ENCODE results near the gene CENPB.
"Not testable (repeated sequence)": the region's sequence is repeated elsewhere in the genome, so short reads cannot be mapped to it uniquely, and the experiment has no call there.

Gene CENPB

GRCh38 chr20:3786665-3787323 is at the start of gene CENPB:
Gene CENPB (minus strand): TSS chr20:3786740. CDS start chr20:3786483, 257 bp downstream.
- peak; percentile 93 for DNase-seq

GRCh38 chr20:3836132-3836531 is 49.6 kb upstream of the CENPB start:
- DNase-seq, result no peak

- DNase-seq, result not testable (repeated sequence)
Observed at GRCh38 chr20:3829891-3830290, 43.4 kb upstream of the CENPB start.

- DNase-seq, result no peak
Observed at GRCh38 chr20:3828798-3829197, 42.3 kb upstream of the CENPB start.

GRCh38 chr20:3826420-3826819 is 39.9 kb upstream of the CENPB start:
- DNase-seq, result no peak

GRCh38 chr20:3825526-3825925 is 39.0 kb upstream of the CENPB start:
- no peak for DNase-seq

GRCh38 chr20:3823881-3824280 is 37.3 kb upstream of the CENPB start:
- no peak for DNase-seq

- DNase-seq, result no peak
Observed at GRCh38 chr20:3821996-3822395, 35.5 kb upstream of the CENPB start.

GRCh38 chr20:3820901-3821727 is 34.6 kb upstream of the CENPB start:
- no peak for DNase-seq

GRCh38 chr20:3820048-3820900 is 33.7 kb upstream of the CENPB start, which contains the start of gene AP5S1:
Gene AP5S1 (plus strand): TSS chr20:3820547. CDS start chr20:3822118, 1,571 bp downstream.
- DNase-seq, result peak; percentile 96

GRCh38 chr20:3819411-3820047 is 33.0 kb upstream of the CENPB start:
- no peak for DNase-seq

GRCh38 chr20:3818155-3819151 is 31.9 kb upstream of the CENPB start:
- peak; percentile 64 for DNase-seq

- no peak for DNase-seq
Observed at GRCh38 chr20:3815703-3816315, 29.3 kb upstream of the CENPB start.

- no peak for DNase-seq
Observed at GRCh38 chr20:3814928-3815495, 28.5 kb upstream of the CENPB start.

GRCh38 chr20:3813848-3814581 is 27.5 kb upstream of the CENPB start:
- DNase-seq, result no peak

GRCh38 chr20:3812975-3813847 is 26.7 kb upstream of the CENPB start:
- no peak for DNase-seq

GRCh38 chr20:3812259-3812681 is 25.7 kb upstream of the CENPB start:
- DNase-seq, result no peak

- peak; percentile 96 for DNase-seq
Observed at GRCh38 chr20:3811467-3812258, 25.1 kb upstream of the CENPB start.

Measured in NCI-H2171 (cell line).